GM23248 (cell line): ENCODE results near the gene PLCG1.

Experiments
- EZH2 ChIP-seq: fragments of 200-600 bp; sonication (generic); IDR thresholded peaks from 2 replicates; pipeline ENCODE4 v1.6.1; 2018; ENCODE audit warnings: antibody characterized with exemption, mild to moderate bottlenecking; ENCODE audit not compliant: insufficient read depth, poor library complexity, severe bottlenecking
- EZH2phosphoT487 ChIP-seq: fragments of 200-600 bp; sonication (generic); IDR thresholded peaks from 2 replicates; pipeline ENCODE4 v1.6.1; 2018; ENCODE audit warnings: antibody characterized with exemption, moderate library complexity, mild to moderate bottlenecking, low read depth; ENCODE audit not compliant: insufficient read depth

GRCh38 chr20:41200446-41201202 is 63.3 kb downstream of the PLCG1 start:
- TF ChIP-seq EZH2phosphoT487 (no peak), EZH2 (no peak)
